Esophagus squamous epithelium (tissue), 5 donors: ENCODE data around the gene TOM1. TPM values are rescaled to one million over a fixed set of nuclear protein-coding genes. Genes with fewer than 3 reads are reported as not detected.

Experiments used
- DNase-seq: peaks from one replicate; lab custom pipeline; 2025; lab: John Stamatoyannopoulos, UW
- H3K27ac ChIP-seq, 4 donors: fragments of 200-600 bp; sonication (generic); one replicate each; pipeline ENCODE4 v1.5.1; 2016 to 2019; ENCODE audit warnings: mild to moderate bottlenecking in 1 of 4
- H3K27me3 ChIP-seq, 4 donors: fragments of 200-600 bp; sonication (generic); 1 replicate in 3 of 4; 2 replicates in 1 of 4; pipeline versions ENCODE4 v1.5.1 to v1.6.0; 2017 to 2021; ENCODE audit warnings: antibody characterized with exemption in 1 of 4
- H3K36me3 ChIP-seq, 3 donors: fragments of 200-600 bp; sonication (generic); one replicate each; pipeline ENCODE4 v1.5.1; 2016 to 2019
- H3K4me1 ChIP-seq, 3 donors: fragments of 200-600 bp; sonication (generic); one replicate each; pipeline ENCODE4 v1.5.1; 2017 to 2019
- H3K4me3 ChIP-seq, 4 donors: fragments of 200-600 bp; sonication (generic); 1 replicate in 3 of 4; 2 replicates in 1 of 4; pipeline ENCODE4 v1.5.1; 2016 to 2019; ENCODE audit warnings: mild to moderate bottlenecking in 2 of 4, moderate library complexity in 1 of 4
- H3K9me3 ChIP-seq, 3 donors: fragments of 200-600 bp; sonication (generic); one replicate each; pipeline ENCODE4 v1.5.1; 2016 to 2019
- POLR2A ChIP-seq, 4 donors: fragments of 450-650 bp; IDR thresholded peaks; one replicate each; pipeline ENCODE4 v1.6.1; 2017; ENCODE audit warnings: antibody characterized with exemption in 4 of 4, mild to moderate bottlenecking in 4 of 4, moderate library complexity in 3 of 4
- WGBS, 2 donors: methylation state at CpG; one replicate each; pipeline ENCODE4 v1.1.5; 2018; 5-methylcytosine and 5-hydroxymethylcytosine counted together
- intact Hi-C: fragments of 100-400 bp; cut with DNase I; formaldehyde crosslinking; loops from one replicate; pipeline ENCODE4 v1.15.0; 2022
- total RNA-seq, 4 donors: library from RNA; depleted of rRNA; stranded (reverse); fragments of >200 nt; gene quantifications; one replicate each; pipeline ENCODE4 v1.1.0, GENCODE V29; 2016
- TF ChIP-seq, protein P1 (sequence below), 6 experiments: fragments of 450-650 bp in 4 of 6; fragments of 200-600 bp in 2 of 6; sonication (generic) in 2 of 6; IDR thresholded peaks; one replicate each; pipeline ENCODE4 v1.5.1; 2016 to 2019; ENCODE audit warnings: antibody characterized with exemption in 6 of 6, mild to moderate bottlenecking in 4 of 6, moderate library complexity in 4 of 6
- donor health status: DM: yes; HTN: yes; CAD: no.

Gene TOM1
- total RNA-seq, 4 donors from 2014 or later = 72.1 to 145 (median 106) TPM

DNA sequence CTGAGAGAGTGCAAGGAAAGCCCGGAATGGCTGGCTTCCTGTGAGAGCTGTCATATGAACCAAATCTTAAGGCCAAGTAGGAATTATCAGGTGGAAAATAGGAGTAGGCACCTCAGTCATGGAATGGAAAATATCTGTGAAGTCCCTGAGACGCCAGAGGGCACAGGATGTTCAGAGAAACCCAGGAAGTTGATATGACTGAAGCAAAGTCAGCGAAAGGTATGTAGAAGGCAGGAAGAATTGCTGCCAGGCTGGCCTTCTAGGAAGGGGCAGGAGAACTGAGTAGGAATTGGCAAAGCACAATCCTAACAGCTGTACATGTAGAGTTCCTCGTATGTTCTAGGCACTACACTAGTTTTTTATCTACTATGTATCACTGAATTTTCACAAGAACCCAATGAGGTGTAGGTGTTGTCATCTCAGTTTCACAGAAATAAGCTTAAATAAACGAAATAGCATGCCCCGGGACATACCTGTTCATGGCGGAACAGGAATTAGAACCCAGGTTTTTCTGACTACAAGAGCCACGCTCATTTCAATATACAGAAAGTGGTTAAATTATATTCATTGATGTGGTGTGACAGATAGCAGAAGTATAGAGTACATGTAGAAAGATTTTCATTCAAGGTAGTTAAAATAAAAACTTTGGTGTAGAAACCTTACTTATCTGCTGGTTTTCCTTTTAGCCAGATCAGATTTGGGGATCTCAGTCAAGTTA lies 25.4 kb upstream of the TOM1 start:
- no peaks in the 10 kb centered on the region for H3K9me3 ChIP-seq
- TF ChIP-seq, protein P1, sequence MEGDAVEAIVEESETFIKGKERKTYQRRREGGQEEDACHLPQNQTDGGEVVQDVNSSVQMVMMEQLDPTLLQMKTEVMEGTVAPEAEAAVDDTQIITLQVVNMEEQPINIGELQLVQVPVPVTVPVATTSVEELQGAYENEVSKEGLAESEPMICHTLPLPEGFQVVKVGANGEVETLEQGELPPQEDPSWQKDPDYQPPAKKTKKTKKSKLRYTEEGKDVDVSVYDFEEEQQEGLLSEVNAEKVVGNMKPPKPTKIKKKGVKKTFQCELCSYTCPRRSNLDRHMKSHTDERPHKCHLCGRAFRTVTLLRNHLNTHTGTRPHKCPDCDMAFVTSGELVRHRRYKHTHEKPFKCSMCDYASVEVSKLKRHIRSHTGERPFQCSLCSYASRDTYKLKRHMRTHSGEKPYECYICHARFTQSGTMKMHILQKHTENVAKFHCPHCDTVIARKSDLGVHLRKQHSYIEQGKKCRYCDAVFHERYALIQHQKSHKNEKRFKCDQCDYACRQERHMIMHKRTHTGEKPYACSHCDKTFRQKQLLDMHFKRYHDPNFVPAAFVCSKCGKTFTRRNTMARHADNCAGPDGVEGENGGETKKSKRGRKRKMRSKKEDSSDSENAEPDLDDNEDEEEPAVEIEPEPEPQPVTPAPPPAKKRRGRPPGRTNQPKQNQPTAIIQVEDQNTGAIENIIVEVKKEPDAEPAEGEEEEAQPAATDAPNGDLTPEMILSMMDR (IDR thresholded peaks at IDR 0.05) = no peak
- TF ChIP-seq POLR2A (IDR thresholded peaks at IDR 0.05) = no peak
- H3K27me3 ChIP-seq = no peaks in the 10 kb centered on the region
- H3K4me1 ChIP-seq = no peaks in the 10 kb centered on the region
- H3K4me3 ChIP-seq = no peak overlapping the region
- peaks cover 0 to 87% (median 4%) of the 10 kb centered on the region in 3 donors for H3K36me3 ChIP-seq
- DNase-seq = no peak
- WGBS, 2 donors = 88 to 91% methylated on average over 8 of the region's 8 CpGs
- intact Hi-C loops = no loop called here
- no peak overlapping the region for H3K27ac ChIP-seq

DNA sequence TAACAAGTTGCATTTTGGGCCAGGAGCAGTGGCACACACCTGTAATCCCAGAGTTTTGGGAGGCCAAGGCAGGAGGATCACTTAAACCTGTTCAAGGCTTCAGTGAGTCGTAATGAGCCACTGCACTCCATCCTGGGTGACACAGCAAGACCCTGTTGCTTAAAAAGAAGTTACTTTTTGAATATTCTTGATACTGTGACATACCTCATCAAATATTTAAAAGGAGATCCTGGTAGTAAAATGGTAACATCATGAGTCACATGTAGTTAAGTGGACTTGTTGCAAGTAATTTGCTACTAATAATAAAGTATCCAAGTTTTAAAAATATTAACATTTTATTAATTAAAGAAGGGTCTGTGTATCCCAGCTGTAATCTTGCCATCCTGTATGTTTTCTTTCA lies 24.1 kb upstream of the TOM1 start:
- 87 to 100% methylated on average over 1 of the region's 1 CpG for WGBS, 2 donors
- TF ChIP-seq POLR2A (IDR thresholded peaks at IDR 0.05) = no peak
- TF ChIP-seq, protein P1 (IDR thresholded peaks at IDR 0.05) = no peak
- Histone ChIP-seq H3K4me3 (no peak overlapping the region), H3K9me3 (no peaks in the 10 kb centered on the region), H3K27ac (no peak overlapping the region), H3K27me3 (no peaks in the 10 kb centered on the region), H3K36me3 (peaks cover 0 to 82% (median 4%) of the 10 kb centered on the region in 3 donors), H3K4me1 (no peaks in the 10 kb centered on the region)
- DNase-seq = no peak
- intact Hi-C loops = no loop called here

DNA sequence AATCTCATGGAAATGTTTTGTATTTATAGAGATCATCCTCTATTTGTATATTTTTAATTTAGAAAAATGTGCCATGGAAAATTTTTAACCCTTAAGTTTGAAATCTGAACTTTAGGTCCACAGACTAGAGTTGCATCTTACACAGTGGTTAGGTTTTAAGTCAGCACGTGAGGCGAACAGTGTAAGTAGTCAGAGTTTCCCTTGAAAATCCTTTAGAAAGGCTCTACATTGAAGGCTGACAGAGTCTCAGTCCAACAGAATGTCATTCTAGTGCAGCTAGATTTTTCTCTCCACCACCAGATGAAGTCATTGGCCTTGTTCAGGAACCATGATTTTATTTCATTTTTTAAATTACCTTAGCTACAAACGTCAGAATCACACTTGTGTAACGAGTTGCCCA lies 23.7 kb upstream of the TOM1 start:
- H3K4me1 ChIP-seq = no peaks in the 10 kb centered on the region
- intact Hi-C loops = no loop called here
- no peak for DNase-seq
- TF ChIP-seq, protein P1 (IDR thresholded peaks at IDR 0.05) = no peak
- TF ChIP-seq POLR2A (IDR thresholded peaks at IDR 0.05) = no peak
- H3K9me3 ChIP-seq = no peaks in the 10 kb centered on the region
- no peak overlapping the region for H3K27ac ChIP-seq
- H3K27me3 ChIP-seq = no peaks in the 10 kb centered on the region
- no peak overlapping the region for H3K4me3 ChIP-seq
- WGBS, 2 donors = 82 to 86% methylated on average over 4 of the region's 4 CpGs
- H3K36me3 ChIP-seq = peaks cover 0 to 82% (median 4%) of the 10 kb centered on the region in 3 donors

DNA sequence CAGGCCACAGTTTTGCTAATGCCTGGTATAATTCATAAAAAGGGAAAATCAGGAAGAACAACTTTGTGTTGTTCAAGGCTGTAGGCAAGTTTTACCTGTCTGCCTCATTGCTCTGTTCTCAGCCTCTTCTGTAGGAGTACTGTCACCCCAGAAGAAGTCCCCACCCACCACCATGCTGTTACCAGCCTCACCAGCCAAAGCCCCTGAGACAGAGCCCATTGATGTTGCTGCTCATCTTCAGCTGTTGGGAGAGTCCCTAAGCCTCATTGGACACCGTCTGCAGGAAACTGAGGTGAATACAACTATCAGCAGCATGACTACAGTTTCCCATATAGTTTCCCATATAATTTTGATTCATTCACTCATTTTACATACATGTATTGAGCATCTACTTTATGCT lies 11.6 kb upstream of the TOM1 start:
- DNase-seq = no peak
- no peaks in the 10 kb centered on the region for H3K27me3 ChIP-seq
- intact Hi-C loops = no loop called here
- 90 to 91% methylated on average over 1 of the region's 1 CpG for whole genome bisulfite sequencing, 2 donors
- no peak for TF ChIP-seq POLR2A (IDR thresholded peaks at IDR 0.05)
- TF ChIP-seq, protein P1 (IDR thresholded peaks at IDR 0.05) = no peak
- H3K36me3 ChIP-seq = peaks cover 9 to 99% (median 25%) of the 10 kb centered on the region in 3 donors
- H3K4me1 ChIP-seq = no peaks in the 10 kb centered on the region
- no peak overlapping the region for H3K4me3 ChIP-seq
- no peaks in the 10 kb centered on the region for H3K9me3 ChIP-seq
- no peak overlapping the region for H3K27ac ChIP-seq

DNA sequence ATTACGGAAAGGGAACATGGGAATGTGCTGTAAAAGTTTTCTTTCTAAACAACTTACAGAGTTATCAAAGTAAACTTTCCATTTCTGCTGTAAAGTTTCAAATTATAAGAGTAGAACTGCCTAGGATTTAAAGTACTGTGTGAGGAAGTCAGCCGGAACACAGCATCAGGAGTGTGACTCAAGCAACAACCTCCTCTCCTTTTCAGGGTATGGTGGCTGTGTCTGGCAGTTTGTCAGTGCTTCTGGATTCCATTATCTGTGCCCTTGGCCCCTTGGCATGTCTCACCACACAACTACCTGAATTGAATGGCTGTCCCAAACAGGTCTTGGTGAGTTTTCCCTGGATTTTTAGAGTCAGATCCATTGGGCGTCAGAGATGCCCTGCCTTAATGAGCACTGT lies 6.9 kb upstream of the TOM1 start:
- H3K4me1 ChIP-seq = no peaks in the 10 kb centered on the region
- TF ChIP-seq, protein P1 (IDR thresholded peaks at IDR 0.05) = no peak
- no peak for TF ChIP-seq POLR2A (IDR thresholded peaks at IDR 0.05)
- no peak for DNase-seq
- peaks cover 5 to 83% (median 23%) of the 10 kb centered on the region in 3 donors for H3K36me3 ChIP-seq
- no peak overlapping the region for H3K27ac ChIP-seq
- no peak overlapping the region for H3K4me3 ChIP-seq
- no peaks in the 10 kb centered on the region for H3K9me3 ChIP-seq
- H3K27me3 ChIP-seq = no peaks in the 10 kb centered on the region
- WGBS, 2 donors = 93 to 100% methylated on average over 3 of the region's 3 CpGs
- intact Hi-C loops = no loop called here
